ENCODE measurements around the gene FANCF. TPM values are rescaled to one million over a fixed set of nuclear protein-coding genes. Genes with fewer than 3 reads are reported as not detected.
A peak's percentile ranks its signal among the peaks of the same experiment; 100 is the strongest.

The FANCF gene
- total RNA-seq, 1 experiment from 2014 or later = 13.6 TPM

GRCh38 chr11:22633354-22633902 lies 7.8 kb upstream of the FANCF start:
- no peaks in the 10 kb centered on the region for H3K9me3 Mint-ChIP-seq (ENCODE audit: unreplicated experiment)
- H3K4me1 Mint-ChIP-seq (ENCODE audit: insufficient read depth, unreplicated experiment) = peaks cover 14% of the 10 kb centered on the region
- intact Hi-C loops (cut with micrococcal nuclease) = no loop called here
- CTCF ChIA-PET = interaction anchor here (0.5 to 0.6 kb wide), 2 partner anchors 177 to 254 kb away, joined by 3 to 4 read pairs; no protein-coding TSS in a partner anchor
- BruUV-seq (replicated peaks) = no TSS peak
- H3K4me3 Mint-ChIP-seq (ENCODE audit: unreplicated experiment) = no peak overlapping the region
- no peak overlapping the region for H3K27ac Mint-ChIP-seq (ENCODE audit: low read depth, unreplicated experiment)
- TF ChIP-seq CTCF (IDR thresholded peaks at IDR 0.05; ENCODE audit: unreplicated experiment) = no peak
- POLR2A ChIA-PET = no interaction called here
- no peaks in the 10 kb centered on the region for H3K27me3 Mint-ChIP-seq (ENCODE audit: insufficient read depth, unreplicated experiment)
- H3K36me3 Mint-ChIP-seq (ENCODE audit: insufficient read depth, unreplicated experiment) = no peaks in the 10 kb centered on the region
- no peak for DNase-seq (ENCODE audit: unreplicated experiment)

GRCh38 chr11:22627421-22627820 lies 1.8 kb upstream of the FANCF start:
- H3K4me1 Mint-ChIP-seq (ENCODE audit: insufficient read depth, unreplicated experiment) = peaks cover 5% of the 10 kb centered on the region
- ChIA-PET POLR2A (no interaction called here), CTCF (interaction anchor here (1.3 kb wide), 1 partner anchor 13 kb away, joined by 3 read pairs; no protein-coding TSS in a partner anchor)
- BruUV-seq (replicated peaks) = no TSS peak
- no peaks in the 10 kb centered on the region for H3K27me3 Mint-ChIP-seq (ENCODE audit: insufficient read depth, unreplicated experiment)
- H3K4me3 Mint-ChIP-seq (ENCODE audit: unreplicated experiment) = no peak overlapping the region
- H3K27ac Mint-ChIP-seq (ENCODE audit: low read depth, unreplicated experiment) = no peak overlapping the region
- H3K9me3 Mint-ChIP-seq (ENCODE audit: unreplicated experiment) = no peaks in the 10 kb centered on the region
- intact Hi-C loops (cut with micrococcal nuclease) = no loop called here
- no peak for DNase-seq (ENCODE audit: unreplicated experiment)
- H3K36me3 Mint-ChIP-seq (ENCODE audit: insufficient read depth, unreplicated experiment) = peaks cover 7% of the 10 kb centered on the region
- no peak for TF ChIP-seq CTCF (IDR thresholded peaks at IDR 0.05; ENCODE audit: unreplicated experiment)

GRCh38 chr11:22626573-22627239 lies 1.1 kb upstream of the FANCF start:
- ChIA-PET POLR2A (interaction anchor here (0.7 to 1.6 kb wide), 3 partner anchors 76 to 110 kb away, joined by 3 to 6 read pairs (median 6); no protein-coding TSS in a partner anchor), CTCF (interaction anchor here (0.6 kb wide), 1 partner anchor 235 kb away, joined by 3 read pairs; no protein-coding TSS in a partner anchor)
- no peaks in the 10 kb centered on the region for H3K27me3 Mint-ChIP-seq (ENCODE audit: insufficient read depth, unreplicated experiment)
- H3K4me1 Mint-ChIP-seq (ENCODE audit: insufficient read depth, unreplicated experiment) = peaks cover 10% of the 10 kb centered on the region
- DNase-seq (ENCODE audit: unreplicated experiment) = no peak
- intact Hi-C loops (cut with micrococcal nuclease) = no loop called here
- no peaks in the 10 kb centered on the region for H3K9me3 Mint-ChIP-seq (ENCODE audit: unreplicated experiment)
- peaks cover 7% of the 10 kb centered on the region for H3K36me3 Mint-ChIP-seq (ENCODE audit: insufficient read depth, unreplicated experiment)
- no TSS peak for BruUV-seq (replicated peaks)
- peak overlapping the region; percentile 98 for H3K4me3 Mint-ChIP-seq (ENCODE audit: unreplicated experiment)
- no peak for TF ChIP-seq CTCF (IDR thresholded peaks at IDR 0.05; ENCODE audit: unreplicated experiment)
- peak overlapping the region; percentile 95 for H3K27ac Mint-ChIP-seq (ENCODE audit: low read depth, unreplicated experiment)

GRCh38 chr11:22624742-22625447 lies 728 bp downstream of the FANCF start:
- peak; percentile 69 for DNase-seq (ENCODE audit: unreplicated experiment)
- ChIA-PET CTCF (interaction anchor here (0.6 to 1.5 kb wide), 6 partner anchors 10 to 183 kb away, joined by 3 to 6 read pairs (median 4); no protein-coding TSS in a partner anchor), POLR2A (interaction anchor here (0.6 to 1.6 kb wide), 7 partner anchors 10 to 386 kb away, joined by 3 to 6 read pairs (median 3); no protein-coding TSS in a partner anchor)
- Mint-ChIP-seq H3K4me3 (ENCODE audit: unreplicated experiment) (peak overlapping the region; percentile 98), H3K36me3 (ENCODE audit: insufficient read depth, unreplicated experiment) (peaks cover 7% of the 10 kb centered on the region), H3K27ac (ENCODE audit: low read depth, unreplicated experiment) (peak overlapping the region; percentile 95), H3K9me3 (ENCODE audit: unreplicated experiment) (no peaks in the 10 kb centered on the region), H3K27me3 (ENCODE audit: insufficient read depth, unreplicated experiment) (no peaks in the 10 kb centered on the region), H3K4me1 (ENCODE audit: insufficient read depth, unreplicated experiment) (peaks cover 18% of the 10 kb centered on the region)
- BruUV-seq (replicated peaks) = no TSS peak
- intact Hi-C loops (cut with micrococcal nuclease) = loop anchor here (2.0 kb wide), 1 partner anchor 294 kb away; no protein-coding TSS in a partner anchor
- TF ChIP-seq CTCF (IDR thresholded peaks at IDR 0.05; ENCODE audit: unreplicated experiment) = peak; percentile 18

Data from MCF 10A (cell line).